HG02678 (cell line): ENCODE measurements around the gene TRDN.
"Not testable (repeated sequence)": the region's sequence is repeated elsewhere in the genome, so short reads cannot be mapped to it uniquely, and the experiment has no call there.

Experiments
- ATAC-seq: cut with Tn5 transposase; IDR thresholded peaks from one replicate; pipeline ENCODE4 v1.9.1; 2021; ENCODE audit warnings: mild to moderate bottlenecking, moderate library complexity; ENCODE audit not compliant: unreplicated experiment

TRDN gene

GRCh38 chr6:123565529-123565928, 71.2 kb downstream of the TRDN start:
- no peak for ATAC-seq

GRCh38 chr6:123564361-123564760, 72.4 kb downstream of the TRDN start:
- ATAC-seq, result no peak

- no peak for ATAC-seq
Observed at GRCh38 chr6:123562677-123563076, 74.1 kb downstream of the TRDN start.

DNA sequence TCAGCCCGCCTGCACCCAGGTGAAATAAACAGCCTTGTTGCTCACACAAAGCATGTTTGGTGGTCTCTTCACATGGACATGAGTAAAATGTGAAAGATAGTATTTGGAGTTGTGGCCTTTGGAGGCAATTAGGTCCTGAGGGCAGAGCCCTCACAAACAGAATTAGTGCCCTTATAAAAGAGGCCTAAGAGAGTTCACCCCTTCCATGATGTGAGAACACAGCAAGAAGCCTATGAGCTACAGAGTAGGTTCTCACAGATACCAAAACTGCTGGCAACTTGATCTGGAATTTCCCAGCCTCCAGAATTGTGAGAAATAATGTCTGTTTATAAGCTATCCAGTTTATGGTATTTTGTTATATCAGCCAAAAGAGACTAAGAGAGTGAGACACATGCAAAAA, 74.5 kb downstream of the TRDN start:
- no peak for ATAC-seq

DNA sequence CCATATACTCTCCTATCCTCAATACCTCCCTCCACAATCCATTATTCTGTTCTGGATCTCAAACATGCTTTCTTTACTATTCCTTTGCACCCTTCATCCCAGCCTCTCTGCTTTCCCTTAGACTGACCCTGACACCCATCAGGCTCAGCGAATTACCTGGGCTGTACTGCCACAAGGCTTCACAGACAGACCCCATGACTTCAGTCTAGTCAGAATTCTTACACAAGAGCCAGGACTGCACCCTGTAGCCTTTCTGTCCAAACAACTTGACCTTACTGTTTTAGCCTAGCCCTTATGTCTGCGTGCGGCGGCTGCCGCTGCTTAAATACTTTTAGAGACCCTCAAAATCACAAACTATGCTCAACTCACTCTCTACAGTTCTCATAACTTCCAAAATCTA, 76.9 kb downstream of the TRDN start:
- not testable (repeated sequence) for ATAC-seq

- not testable (repeated sequence) for ATAC-seq
Observed at GRCh38 chr6:123557474-123557873, 79.3 kb downstream of the TRDN start.

- no peak for ATAC-seq
Observed at GRCh38 chr6:123551939-123552707, 84.6 kb downstream of the TRDN start.

DNA sequence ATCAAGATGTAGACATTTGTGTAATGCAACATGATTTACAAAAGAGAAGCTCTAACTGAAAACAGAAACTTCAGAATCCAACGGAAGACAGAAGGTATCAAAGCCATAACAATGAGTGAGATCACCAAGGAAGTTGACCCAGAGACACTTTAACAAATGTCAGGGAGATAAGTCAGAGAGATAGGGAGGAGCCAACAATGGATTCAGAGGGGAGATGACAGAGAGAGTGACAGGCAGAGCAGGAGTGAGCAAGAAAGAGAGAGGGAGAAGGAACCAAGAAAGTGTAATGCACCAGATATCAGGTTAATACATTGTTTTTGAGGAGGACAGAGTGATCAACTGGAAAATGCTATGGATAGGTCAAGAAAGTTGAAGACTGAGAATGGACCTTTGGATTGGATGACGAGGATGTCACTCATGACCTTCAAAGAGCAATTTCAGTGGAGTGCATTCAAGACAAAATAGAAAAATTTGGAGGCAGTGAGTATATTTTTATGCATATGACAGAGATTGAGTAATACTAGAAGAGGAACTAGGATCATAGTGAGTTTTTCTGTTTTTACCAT, 86.6 kb downstream of the TRDN start:
- no peak for ATAC-seq

GRCh38 chr6:123549476-123549875, 87.3 kb downstream of the TRDN start:
- ATAC-seq, result no peak

GRCh38 chr6:123547216-123547978, 89.4 kb downstream of the TRDN start:
- ATAC-seq, result no peak

- no peak for ATAC-seq
Observed at GRCh38 chr6:123546537-123546936, 90.2 kb downstream of the TRDN start.

DNA sequence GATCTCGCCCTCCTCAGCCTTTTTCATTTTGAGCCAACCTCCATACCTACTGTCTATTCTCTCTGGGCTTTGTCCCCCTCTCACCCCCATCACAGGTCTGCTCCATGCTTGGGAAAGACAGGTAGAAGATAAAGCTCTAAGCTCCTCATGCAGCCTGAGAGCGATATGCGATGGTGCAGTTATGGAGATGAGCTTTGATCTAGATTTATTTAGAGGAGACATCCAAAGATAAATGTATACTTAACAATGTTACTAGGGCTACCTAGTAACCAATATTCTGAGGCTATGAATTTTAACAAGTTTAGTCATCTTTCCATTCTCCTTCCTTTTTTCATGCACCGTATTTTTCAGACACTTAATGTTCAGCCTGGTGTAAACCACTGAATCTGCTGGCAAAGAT, 95.3 kb downstream of the TRDN start:
- no peak for ATAC-seq

- no peak for ATAC-seq
Observed at GRCh38 chr6:123533862-123534648, 102.7 kb downstream of the TRDN start.

GRCh38 chr6:123529843-123530242, 106.9 kb downstream of the TRDN start:
- ATAC-seq, result no peak

GRCh38 chr6:123529058-123529457, 107.7 kb downstream of the TRDN start:
- no peak for ATAC-seq

- no peak for ATAC-seq
Observed at GRCh38 chr6:123527406-123527805, 109.3 kb downstream of the TRDN start.

GRCh38 chr6:123526128-123526527, 110.6 kb downstream of the TRDN start:
- ATAC-seq, result no peak

DNA sequence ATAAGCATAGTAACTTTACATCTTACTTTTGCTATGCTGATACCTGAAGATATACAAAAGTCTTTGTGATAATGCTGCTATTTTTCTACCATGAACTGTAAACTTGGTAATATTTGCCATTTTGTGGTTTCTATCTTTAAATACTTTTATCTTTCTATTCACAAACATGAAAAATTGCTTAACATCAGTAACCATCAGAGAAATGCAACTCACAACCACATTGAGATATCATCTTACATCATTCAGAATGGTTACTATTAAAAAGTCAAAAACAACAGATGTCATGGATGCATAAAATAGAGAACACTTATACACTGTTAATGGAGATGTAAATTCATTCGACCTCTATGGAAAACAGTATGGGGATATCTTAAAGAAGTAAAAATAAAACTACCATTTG, 112.0 kb downstream of the TRDN start:
- ATAC-seq, result no peak

- ATAC-seq, result no peak
Observed at GRCh38 chr6:123520217-123520616, 116.5 kb downstream of the TRDN start.

DNA sequence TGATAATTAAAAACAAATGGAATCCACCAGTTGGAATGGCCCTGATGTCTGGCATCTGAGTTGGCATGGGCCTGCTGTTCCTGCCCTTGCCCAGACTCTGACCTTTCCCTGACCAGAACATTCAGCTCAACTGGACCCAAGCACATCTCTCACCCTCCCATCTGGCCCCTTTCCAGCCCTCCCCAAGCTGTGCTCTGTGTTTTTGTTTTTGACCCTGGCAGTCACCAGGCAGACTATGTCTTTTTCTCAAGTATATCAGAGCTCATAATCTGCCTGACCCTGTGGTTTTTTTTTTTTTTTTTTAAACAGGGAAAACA, 117.6 kb downstream of the TRDN start:
- ATAC-seq, result no peak

DNA sequence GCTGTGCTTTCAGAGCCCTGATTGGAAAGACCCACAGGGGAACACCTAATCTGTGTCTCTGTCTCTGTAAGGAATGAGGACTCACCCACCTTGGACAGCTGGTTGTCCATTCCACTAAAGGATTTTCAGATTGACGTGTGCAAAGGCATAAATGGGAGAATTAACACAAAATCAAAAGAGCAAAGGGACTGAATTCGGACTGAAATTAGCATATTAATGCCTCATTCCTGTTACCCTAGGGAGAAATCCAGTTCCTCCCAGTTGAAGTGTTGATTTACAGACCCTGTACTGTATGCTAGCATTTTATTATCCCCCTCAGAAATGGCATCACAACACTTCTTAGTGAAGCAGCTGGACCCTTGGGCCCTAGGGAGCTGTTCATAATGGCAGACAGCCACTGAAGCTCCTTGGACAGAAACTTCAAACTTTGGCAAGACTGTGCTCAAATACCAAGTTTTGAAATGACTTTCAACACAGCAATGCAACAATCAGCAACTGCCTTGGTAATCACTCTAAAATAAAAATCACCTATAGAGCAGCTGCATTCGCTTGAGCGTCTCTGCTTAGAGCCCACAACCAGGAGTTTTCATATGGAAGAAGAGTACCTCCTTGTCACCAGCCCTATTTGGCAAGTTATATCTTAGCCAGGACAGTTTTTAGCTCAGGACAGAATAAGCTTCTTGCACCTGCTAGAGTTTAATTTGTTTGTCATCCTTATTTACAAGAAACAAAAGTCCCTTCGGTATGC, 118.1 kb downstream of the TRDN start:
- ATAC-seq, result no peak
